HG03432 (cell line): ENCODE data around the gene PRAMEF14.
"Not testable (repeated sequence)": the region's sequence is repeated elsewhere in the genome, so short reads cannot be mapped to it uniquely, and the experiment has no call there.

Source experiments
- ATAC-seq: cut with Tn5 transposase; IDR thresholded peaks from one replicate; pipeline ENCODE4 v1.9.1; 2021; ENCODE audit warnings: mild to moderate bottlenecking, moderate library complexity; ENCODE audit not compliant: unreplicated experiment

Gene PRAMEF14, protein sequence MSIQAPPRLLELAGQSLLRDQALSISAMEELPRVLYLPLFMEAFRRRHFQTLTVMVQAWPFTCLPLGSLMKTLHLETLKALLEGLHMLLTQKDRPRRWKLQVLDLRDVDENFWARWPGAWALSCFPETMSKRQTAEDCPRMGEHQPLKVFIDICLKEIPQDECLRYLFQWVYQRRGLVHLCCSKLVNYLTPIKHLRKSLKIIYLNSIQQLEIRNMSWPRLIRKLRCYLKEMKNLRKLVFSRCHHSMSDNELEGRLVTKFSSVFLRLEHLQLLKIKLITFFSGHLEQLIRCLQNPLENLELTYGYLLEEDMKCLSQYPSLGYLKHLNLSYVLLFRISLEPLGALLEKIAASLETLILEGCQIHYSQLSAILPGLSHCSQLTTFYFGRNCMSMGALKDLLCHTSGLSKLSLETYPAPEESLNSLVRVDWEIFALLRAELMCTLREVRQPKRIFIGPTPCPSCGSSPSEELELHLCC

DNA sequence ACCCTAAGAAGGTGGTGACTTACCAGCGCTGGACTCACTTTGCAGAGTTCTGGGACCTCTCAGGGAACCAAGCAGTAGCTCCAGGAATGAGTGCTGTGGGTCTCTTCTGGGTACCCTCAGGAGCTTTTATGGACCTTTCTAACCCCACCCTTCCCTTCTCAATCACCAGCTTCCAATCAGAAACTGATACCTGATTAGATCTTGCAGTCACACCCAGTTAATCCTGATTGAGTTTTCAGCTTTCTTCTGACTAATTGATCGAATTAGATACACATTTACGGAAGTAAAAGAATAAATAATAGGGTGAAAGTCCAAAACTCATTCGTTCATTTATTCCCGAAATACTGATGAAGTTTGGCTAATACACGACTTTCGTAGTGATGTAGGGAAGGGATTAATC lies at the start of gene PRAMEF14:
TSS of gene PRAMEF14 (minus strand) at position 101 of the 400 bp plus-strand sequence. CDS start 1,820 bp downstream, outside the sequence.
- ATAC-seq: not testable (repeated sequence)

DNA sequence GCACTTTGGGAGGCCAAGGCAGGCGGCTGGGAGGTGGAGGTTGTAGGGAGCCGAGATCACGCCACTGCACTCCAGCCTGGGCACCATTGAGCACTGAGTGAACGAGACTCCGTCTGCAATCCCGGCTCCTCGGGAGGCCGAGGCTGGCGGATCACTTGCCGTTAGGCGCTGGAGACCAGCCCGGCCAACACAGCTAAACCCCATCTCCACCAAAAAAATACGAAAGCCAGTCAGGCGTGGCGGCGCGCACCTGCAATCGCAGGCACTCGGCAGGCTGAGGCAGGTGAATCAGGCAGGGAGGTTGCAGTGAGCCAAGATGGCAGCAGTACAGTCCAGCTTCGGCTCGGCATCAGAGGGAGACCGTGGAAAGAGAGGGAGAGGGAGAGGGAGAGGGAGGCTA lies 48.4 kb upstream of the PRAMEF14 start:
- not testable (repeated sequence) for ATAC-seq

DNA sequence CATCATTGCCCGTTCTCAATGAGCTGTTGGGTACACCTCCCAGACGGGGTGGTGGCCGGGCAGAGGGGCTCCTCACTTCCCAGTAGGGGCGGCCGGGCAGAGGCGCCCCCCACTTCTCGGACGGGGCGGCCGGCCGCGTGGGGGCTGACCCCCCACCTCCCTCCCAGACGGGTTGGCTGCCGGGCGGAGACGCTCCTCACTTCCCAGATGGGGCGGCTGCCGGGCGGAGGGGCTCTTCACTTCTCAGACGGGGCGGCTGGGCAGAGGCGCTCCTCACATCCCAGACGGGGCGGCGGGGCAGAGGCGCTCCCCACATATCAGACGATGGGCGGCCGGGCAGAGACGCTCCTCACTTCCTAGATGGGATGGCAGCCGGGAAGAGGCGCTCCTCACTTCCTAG lies 47.8 kb upstream of the PRAMEF14 start:
- not testable (repeated sequence) for ATAC-seq

DNA sequence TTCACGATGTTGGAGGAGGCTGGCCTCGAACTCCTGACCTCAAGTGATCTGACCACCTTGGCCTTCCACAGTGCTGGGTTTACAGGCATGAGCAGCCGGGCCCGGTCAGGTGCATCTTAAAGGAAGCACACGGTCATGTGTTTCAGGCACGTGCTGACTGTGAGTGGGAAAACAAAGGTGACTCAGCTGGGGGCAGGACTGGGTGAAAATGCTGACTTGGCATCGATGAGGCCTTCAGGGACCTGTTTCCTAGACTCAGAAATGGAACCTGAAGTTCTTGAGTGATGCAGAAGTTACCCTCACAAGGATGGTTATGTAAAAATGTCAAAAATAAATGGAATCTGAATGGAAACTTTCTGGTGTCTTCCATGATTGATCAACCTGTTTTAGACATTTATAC lies 46.1 kb upstream of the PRAMEF14 start:
- ATAC-seq: not testable (repeated sequence)

DNA sequence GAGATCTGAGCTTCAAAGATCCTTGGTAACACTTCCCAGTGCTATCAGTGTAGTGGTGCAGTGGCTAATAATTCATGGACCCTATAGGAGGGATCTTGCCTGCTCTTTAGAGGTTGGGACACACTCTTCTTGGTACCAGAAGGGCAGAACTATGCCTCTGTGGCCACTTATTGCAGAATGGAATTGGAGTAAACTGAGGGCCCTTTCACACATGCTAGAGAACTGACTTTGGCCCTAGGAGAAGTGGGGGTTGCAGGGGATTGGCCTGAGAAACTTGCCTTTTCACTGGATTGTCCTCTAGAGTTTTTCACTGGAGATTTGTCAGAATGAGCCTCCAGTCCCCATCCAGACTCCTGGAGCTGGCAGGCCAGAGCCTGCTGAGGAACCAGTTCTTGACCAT lies 42.4 kb upstream of the PRAMEF14 start, which contains the start of gene PRAMEF17:
TSS of gene PRAMEF17 (plus strand) at position 301 of the 400 bp plus-strand sequence. CDS start at position 327, 26 bp downstream.
- ATAC-seq: not testable (repeated sequence)

DNA sequence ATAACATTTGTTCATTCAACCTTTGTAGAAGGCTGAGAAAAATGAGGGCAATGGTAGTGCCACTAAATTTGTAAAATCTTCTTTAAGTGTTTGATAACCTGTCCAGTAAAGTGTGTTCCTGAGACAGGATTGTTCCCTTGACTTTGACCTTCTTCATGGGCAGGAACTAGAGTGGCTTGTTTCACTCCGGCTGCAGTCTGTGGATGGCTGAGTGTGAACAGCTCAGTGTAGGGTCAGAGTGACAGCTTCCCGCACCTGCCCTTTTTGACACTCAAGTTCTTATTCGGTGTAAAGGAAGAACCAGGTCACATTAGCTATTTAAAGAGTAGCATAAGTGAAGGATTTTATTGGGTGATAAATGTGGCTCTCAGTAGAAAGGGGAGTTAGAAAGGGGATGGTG lies 33.4 kb upstream of the PRAMEF14 start:
- ATAC-seq: not testable (repeated sequence)

DNA sequence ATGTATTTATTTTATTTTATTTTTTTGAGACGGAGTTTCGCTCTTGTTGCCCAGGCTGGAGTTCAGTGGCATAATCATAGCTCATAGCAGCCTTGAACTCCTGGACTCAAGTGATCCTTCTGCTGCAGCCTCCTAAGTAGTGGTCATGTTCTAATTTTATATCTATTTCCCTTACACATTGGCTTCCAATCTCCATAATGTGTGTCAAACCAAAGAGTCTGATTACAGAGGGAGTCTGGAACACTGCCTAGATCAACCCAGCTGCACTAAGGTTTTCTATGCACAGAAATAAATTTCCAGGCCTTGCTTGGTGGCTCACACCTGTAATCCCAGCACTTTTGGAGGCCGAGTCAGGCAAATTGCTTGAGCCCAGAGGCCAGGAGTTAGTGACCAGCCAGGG lies 32.0 kb upstream of the PRAMEF14 start:
- not testable (repeated sequence) for ATAC-seq

DNA sequence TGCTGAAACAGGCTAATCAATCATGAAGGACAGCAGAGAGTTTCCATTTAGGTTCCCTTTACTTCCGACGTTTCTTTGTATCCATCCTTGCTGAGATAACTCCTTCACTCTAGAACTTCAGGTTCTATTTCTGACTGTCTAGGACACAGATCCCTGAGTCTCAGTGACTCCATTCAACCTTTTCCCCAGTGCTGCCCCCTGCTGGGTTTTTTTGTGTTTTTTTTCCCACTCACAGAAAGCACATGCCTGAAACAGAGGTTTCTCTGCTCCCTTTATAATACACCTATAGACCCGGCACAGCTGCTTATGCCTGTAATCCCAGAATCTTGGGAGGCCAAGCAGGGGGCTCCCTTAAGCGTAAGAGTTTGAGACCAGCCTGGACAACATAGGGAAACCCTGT lies 21.6 kb upstream of the PRAMEF14 start:
- not testable (repeated sequence) for ATAC-seq

DNA sequence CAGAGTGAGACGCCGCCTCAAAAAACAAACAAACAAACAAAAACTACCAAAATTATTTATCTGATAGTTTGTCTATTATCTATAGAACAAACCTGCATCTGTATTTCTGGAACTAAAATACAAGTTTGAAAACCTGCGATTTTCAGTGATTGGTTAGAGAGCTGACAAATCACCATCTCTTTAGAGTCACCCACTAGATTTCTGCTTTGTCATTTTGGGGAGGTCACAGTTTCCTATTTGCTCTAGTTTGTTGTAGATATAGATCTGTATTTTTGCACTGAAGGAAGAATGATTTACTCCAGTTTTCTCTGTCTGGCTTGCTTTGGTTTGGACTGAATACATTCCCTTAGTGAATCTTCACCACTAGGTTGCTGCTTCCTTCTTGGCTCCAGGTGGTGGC lies 19.6 kb upstream of the PRAMEF14 start:
- not testable (repeated sequence) for ATAC-seq

DNA sequence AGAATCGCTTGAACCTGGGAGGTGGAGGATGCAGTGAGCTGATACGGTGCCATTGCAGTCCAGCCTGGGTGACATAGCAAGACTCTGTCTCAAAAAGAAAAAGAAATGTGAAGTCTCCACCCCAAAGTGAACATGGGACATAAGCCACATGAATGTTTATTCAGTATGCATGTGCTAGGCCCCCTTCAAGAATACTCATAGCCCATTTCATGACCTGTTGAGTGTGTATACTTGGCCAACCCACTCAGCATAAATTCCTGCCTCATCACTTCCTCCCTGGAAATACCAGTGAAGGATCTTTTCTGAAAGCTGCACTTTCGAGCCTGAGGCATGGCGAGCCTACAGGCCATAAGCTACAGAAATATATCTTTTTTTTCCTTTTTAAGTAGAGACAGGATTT lies 18.0 kb upstream of the PRAMEF14 start:
- not testable (repeated sequence) for ATAC-seq

DNA sequence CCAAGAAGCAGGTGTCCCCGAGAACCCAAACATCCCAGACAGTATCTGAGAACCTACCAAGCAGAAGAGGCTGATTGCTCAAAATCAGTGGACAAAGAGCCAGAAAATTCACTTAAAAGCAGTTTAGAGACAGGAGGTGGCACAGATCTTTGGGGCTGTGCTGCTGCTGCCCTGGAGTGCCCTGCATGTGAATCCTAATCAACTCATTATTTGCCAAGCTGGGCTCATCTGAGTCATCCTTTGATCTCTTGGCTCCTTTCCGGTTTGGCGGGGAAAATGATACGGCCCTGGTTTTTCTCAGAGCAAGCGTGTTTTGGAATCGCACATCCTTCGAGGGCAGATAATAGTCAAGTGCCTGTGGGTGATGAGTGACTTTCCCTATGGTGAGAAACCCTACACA lies 15.4 kb upstream of the PRAMEF14 start:
- ATAC-seq: not testable (repeated sequence)

DNA sequence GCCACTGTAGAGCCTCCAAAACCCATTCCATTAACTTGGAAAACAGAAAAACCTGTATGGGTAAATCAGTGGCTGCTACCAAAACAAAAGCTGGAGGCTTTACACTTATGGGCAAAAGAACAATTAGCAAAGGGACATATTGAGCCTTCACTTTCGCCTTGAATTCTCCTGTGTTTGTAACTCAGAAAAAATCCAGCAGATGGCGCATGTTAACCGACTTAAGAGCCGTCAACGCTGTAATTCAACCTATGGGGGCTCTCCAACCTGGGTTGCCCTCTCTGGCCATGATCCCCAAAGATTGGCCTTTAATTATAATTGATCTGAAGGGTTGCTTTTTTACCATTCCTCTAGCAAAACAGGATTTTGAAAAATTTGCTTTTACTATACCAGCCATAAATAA lies 9.8 kb upstream of the PRAMEF14 start:
- not testable (repeated sequence) for ATAC-seq

DNA sequence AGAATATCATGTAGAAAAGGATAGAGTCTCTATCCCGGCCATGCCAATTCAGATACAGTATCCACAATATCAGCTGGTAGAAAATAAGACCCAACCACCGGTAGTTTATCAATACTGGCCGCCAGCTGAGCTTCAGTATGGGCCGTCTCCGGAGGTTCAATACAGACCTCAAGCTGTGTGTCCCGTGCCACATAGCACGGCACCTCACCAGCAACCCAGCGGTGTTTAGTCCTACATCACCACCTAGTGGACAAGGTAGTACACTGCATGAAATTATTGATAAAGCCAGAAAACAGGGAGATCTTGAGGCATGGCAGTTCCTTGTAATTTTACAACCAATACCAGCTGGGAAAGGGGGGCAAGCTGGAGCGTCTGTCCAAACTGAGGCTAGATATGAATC lies 7.5 kb upstream of the PRAMEF14 start:
- not testable (repeated sequence) for ATAC-seq

DNA sequence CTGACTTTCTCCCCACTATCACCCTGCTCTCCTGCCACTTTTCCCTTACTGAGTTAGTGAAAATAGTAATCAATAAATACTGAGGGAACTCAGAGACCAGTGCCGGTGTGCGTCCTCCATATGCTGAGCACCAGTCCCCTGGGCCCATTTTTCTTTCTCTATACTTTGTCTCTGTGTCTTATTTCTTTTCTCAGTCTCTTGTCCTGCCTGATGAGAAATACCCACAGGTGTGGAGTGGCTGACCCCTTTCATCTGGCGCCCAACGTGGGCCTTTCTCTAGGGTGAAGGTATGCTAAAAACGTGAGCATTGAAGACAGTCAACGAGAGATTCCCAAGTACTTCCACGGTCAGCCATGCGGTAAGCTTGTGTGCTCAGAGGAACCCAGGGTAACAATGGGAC lies 6.5 kb upstream of the PRAMEF14 start:
- ATAC-seq: not testable (repeated sequence)

DNA sequence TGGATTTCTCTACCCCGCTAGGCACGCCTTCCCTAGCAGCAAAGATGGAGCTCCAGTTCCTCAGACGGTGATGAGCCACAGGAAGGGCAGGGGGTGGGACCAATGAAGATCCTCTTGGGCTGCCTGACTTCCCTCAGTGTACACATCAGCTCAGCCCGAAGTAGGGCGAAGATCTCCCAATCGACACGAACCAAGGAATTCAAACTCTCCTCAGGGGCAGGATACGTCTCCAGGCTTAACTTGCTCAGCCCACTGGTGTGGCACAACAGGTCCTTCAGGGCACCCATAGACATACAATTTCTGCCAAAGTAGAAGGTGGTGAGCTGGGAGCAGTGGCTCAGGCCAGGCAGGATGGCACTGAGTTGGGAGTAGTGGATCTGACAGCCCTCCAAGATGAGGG lies 4.4 kb downstream of the PRAMEF14 start:
- not testable (repeated sequence) for ATAC-seq

DNA sequence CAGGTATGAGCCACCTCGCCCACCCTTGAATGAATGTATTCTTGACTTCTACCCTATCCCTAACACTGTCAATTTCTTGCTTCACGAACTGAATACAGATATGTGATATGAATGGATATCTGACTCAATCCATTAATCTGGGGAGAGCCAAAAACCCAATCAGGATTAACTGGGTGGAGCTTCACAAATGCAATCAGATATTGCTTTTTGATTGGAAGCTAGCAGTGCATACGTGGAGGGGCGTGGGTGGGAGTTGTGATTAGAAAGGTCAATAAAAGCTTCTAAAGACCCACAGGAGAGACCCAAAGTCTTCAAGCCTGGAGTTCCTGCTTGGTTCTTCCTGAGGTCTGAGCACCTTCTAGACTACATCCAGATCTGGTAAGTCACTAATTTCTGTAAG lies 31.7 kb downstream of the PRAMEF14 start, which contains the start of gene PRAMEF15:
TSS of gene PRAMEF15 (plus strand) at position 301 of the 400 bp plus-strand sequence. CDS start 2,827 bp downstream, outside the sequence.
- not testable (repeated sequence) for ATAC-seq

DNA sequence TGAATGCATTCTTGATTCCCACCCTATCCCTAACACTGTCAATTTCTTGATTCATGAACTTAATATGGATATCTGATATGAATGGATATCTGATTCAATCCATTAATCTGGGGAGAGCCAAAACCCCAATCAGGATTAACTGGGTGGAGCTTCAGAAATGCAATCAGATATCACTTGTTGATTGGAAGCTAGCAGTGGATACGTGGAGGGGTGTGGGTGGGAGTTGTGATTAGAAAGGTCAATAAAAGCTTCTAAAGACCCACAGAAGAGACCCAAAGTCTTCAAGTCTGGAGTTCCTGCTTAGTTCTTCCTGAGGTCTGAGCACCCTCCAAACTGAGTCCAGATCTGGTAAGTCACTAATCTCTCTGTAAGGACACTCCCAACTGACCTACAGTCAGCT lies 43.7 kb downstream of the PRAMEF14 start, which contains the start of gene PRAMEF33:
TSS of gene PRAMEF33 (plus strand) at position 301 of the 400 bp plus-strand sequence. CDS start 2,416 bp downstream, outside the sequence.
- ATAC-seq: not testable (repeated sequence)

DNA sequence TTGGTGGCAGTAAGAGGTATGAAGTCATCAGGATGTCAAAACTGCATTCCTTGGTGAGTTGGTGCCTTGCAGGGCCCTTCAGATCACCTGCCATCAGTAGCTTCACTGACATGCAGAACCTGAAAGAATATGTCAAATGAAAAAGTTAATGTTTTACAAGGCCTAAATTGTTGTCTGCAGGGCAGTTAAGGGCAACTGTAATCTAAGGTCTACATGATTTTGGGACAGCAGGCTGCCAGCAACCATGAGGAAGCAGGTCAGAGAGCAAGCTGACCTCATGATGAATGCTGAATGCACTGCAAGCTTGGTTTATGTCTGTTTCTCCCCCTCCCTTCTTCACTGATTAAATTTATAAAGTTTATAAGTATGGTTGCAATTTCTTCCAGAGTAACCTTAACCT lies 44.7 kb downstream of the PRAMEF14 start:
- not testable (repeated sequence) for ATAC-seq

DNA sequence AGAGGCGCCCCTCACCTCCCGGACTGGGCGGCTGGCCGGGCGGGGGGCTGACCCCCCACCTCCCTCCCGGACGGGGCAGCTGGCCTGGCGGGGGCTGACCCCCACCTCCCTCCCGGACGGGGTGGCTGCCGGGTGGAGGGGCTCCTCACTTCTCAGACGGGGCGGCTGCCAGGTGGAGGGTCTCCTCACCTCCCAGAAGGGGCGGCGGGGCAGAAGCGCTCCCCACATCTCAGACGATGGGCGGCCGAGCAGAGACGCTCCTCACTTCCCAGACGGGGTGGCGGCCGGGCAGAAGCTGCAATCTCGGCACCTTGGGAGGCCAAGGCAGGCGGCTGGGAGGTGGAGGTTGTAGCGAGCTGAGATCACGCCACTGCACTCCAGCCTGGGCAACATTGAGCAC lies 48.2 kb downstream of the PRAMEF14 start:
- ATAC-seq: not testable (repeated sequence)

DNA sequence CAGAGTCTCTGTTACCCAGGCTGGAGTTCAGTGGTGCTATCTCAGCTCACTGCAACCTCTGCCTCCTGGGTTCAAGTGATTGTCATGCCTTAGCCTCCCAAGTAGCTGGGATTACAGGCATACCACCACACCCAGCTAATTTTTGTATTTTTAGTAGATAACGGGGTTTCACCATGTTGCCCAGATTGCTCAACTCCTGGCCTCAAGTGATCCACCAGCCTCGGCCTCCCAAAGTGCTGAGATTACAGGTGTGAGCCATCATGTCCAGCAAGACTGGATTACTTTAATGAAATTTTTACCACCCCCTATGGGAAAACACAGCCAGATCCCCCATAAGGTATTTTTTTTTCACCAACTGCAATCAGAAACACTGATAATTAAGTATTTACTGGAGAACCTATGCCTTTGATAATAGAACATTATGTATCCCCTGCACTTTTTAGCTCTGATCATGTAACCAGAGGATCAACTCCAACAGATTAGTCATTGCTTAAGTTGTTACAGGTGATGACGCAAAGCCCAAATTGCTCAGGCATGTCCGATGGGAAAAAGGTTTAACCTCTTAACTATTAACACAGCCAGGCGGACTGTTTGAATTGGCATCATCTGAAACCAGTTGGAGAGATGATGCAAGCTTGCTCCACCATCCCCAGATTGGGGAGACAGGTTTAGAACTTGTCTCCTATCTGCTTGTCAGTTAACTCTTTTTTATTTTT lies 49.6 kb downstream of the PRAMEF14 start:
- not testable (repeated sequence) for ATAC-seq
